Uterus (tissue), 4 donors: ENCODE data around the gene ZDHHC7. TPM values are rescaled to one million over a fixed set of nuclear protein-coding genes. Genes with fewer than 3 reads are reported as not detected.
A peak's percentile ranks its signal among the peaks of the same experiment; 100 is the strongest.

Experiments
- DNase-seq, 2 donors: peaks; one replicate each; pipeline ENCODE4 v3.0.0-alpha.2; 2019 to 2020
- H3K27ac ChIP-seq, 2 donors: fragments of 200-600 bp; sonication (generic); 1 replicate in 1 of 2; 2 replicates in 1 of 2; pipeline ENCODE4 v1.5.1; 2016 to 2018
- H3K27me3 ChIP-seq, 2 donors: fragments of 200-600 bp; sonication (generic); one replicate each; pipeline ENCODE4 v1.5.1; 2018 to 2019; ENCODE audit warnings: control low read depth in 1 of 2
- H3K36me3 ChIP-seq, 2 donors: fragments of 200-600 bp; sonication (generic); one replicate each; pipeline ENCODE4 v1.5.1; 2019; ENCODE audit warnings: control low read depth in 1 of 2
- H3K4me1 ChIP-seq, 2 donors: fragments of 200-600 bp; sonication (generic); one replicate each; pipeline ENCODE4 v1.5.1; 2018 to 2019; ENCODE audit warnings: control low read depth in 1 of 2
- H3K4me3 ChIP-seq, 2 donors: fragments of 200-600 bp; sonication (generic); 1 replicate in 1 of 2; 2 replicates in 1 of 2; pipeline ENCODE4 v1.5.1; 2018 to 2019; ENCODE audit warnings: mild to moderate bottlenecking in 1 of 2
- H3K9me3 ChIP-seq, 2 donors: fragments of 200-600 bp; sonication (generic); one replicate each; pipeline ENCODE4 v1.5.1; 2019; ENCODE audit warnings: control low read depth in 1 of 2
- CTCF ChIP-seq, 4 experiments: fragments of 200-600 bp in 2 of 4; fragments of 450-650 bp in 2 of 4; sonication (generic) in 2 of 4; IDR thresholded peaks; one replicate each; pipeline ENCODE4 v1.5.1; 2016 to 2019; ENCODE audit warnings: antibody characterized with exemption in 4 of 4, mild to moderate bottlenecking in 2 of 4, moderate library complexity in 1 of 4
- POLR2A ChIP-seq, 2 donors: fragments of 450-650 bp; IDR thresholded peaks; one replicate each; pipeline ENCODE4 v1.6.1; 2016; ENCODE audit warnings: antibody characterized with exemption in 2 of 2, mild to moderate bottlenecking in 1 of 2, moderate library complexity in 1 of 2
- intact Hi-C: fragments of 100-400 bp; cut with DNase I; formaldehyde crosslinking; loops from one replicate; pipeline ENCODE4 v1.15.1; 2023; ENCODE audit warnings: low total_unique reads
- total RNA-seq, 4 donors: library from RNA; depleted of rRNA in 3 of 4; stranded (reverse); fragments of >200 nt in 3 of 4; gene quantifications; one replicate each; pipeline versions ENCODE4 v1.1.0 to v1.2.4, GENCODE V29; 2014 to 2023
- donor health status: DM: yes; HTN: yes; CAD: no.

Gene ZDHHC7, protein sequence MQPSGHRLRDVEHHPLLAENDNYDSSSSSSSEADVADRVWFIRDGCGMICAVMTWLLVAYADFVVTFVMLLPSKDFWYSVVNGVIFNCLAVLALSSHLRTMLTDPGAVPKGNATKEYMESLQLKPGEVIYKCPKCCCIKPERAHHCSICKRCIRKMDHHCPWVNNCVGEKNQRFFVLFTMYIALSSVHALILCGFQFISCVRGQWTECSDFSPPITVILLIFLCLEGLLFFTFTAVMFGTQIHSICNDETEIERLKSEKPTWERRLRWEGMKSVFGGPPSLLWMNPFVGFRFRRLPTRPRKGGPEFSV
- 10 to 100 TPM; 16.5 to 50.2 (median 39.1) TPM for total RNA-seq

- no peaks in the 10 kb centered on the region for H3K36me3 ChIP-seq
- intact Hi-C loops, result no loop called here
- peak; percentile 80 to 93 for TF ChIP-seq POLR2A (IDR thresholded peaks at IDR 0.05)
- TF ChIP-seq CTCF (IDR thresholded peaks at IDR 0.05), result peak in 2 of 4 experiments; percentile 25 to 37
- DNase-seq, result peak; percentile 83 to 87
- peak within 1 kb of the TSS; percentile 79 to 95 for H3K4me3 ChIP-seq
- no peaks in the 10 kb centered on the region for H3K27me3 ChIP-seq
- H3K9me3 ChIP-seq, result no peaks in the 10 kb centered on the region
- peak within 1 kb of the TSS; percentile 98 to 100 for H3K27ac ChIP-seq
- peaks cover 3 to 16% of the 10 kb centered on the region in 2 donors for H3K4me1 ChIP-seq
Measured at GRCh38 chr16:85010931-85011845, at the start of gene ZDHHC7. Gene ZDHHC7 (minus strand): TSS chr16:85011535. CDS start chr16:84990618, 20,917 bp downstream.

DNA sequence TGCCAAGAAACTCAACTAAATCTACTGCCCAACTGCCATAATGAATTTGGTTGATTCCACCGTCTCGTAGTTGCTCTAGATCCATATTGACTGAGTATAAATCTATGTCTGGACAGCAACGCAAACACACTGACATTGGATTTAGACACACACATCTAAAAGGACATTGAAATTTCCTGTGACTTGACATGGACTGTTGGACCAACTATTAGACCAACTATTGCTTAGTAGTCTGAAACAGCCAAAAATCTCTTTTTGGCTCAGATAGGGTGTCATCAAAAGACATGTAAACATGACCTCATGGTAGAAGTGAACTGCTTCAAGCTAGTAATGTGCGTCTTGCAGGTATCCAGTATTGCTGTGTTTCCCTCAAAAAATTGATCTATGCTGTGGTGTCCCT, 47.6 kb upstream of the ZDHHC7 start:
- intact Hi-C loops, result no loop called here

GRCh38 chr16:85057948-85058347, 46.6 kb upstream of the ZDHHC7 start:
- Histone ChIP-seq H3K4me1 (peaks cover 0 to 6% of the 10 kb centered on the region in 2 donors), H3K27ac (no peak overlapping the region), H3K36me3 (no peaks in the 10 kb centered on the region), H3K4me3 (no peak overlapping the region), H3K9me3 (no peaks in the 10 kb centered on the region), H3K27me3 (no peaks in the 10 kb centered on the region)
- TF ChIP-seq POLR2A (IDR thresholded peaks at IDR 0.05) (no peak), CTCF (IDR thresholded peaks at IDR 0.05) (no peak)
- intact Hi-C loops, result no loop called here
- no peak for DNase-seq

More for the DNA sequence above, 47.6 kb upstream of the ZDHHC7 start:
- H3K27ac ChIP-seq, result no peak overlapping the region
- DNase-seq, result no peak
- no peak overlapping the region for H3K4me3 ChIP-seq
- no peaks in the 10 kb centered on the region for H3K9me3 ChIP-seq
- no peaks in the 10 kb centered on the region for H3K36me3 ChIP-seq
- TF ChIP-seq CTCF (IDR thresholded peaks at IDR 0.05) (no peak), POLR2A (IDR thresholded peaks at IDR 0.05) (no peak)
- no peaks in the 10 kb centered on the region for H3K27me3 ChIP-seq
- H3K4me1 ChIP-seq, result peaks cover 0 to 6% of the 10 kb centered on the region in 2 donors

GRCh38 chr16:85057212-85057889, 46.0 kb upstream of the ZDHHC7 start:
- H3K4me3 ChIP-seq, result no peak overlapping the region
- no peaks in the 10 kb centered on the region for H3K9me3 ChIP-seq
- no peak overlapping the region for H3K27ac ChIP-seq
- no peaks in the 10 kb centered on the region for H3K36me3 ChIP-seq
- no peak for TF ChIP-seq CTCF (IDR thresholded peaks at IDR 0.05)
- TF ChIP-seq POLR2A (IDR thresholded peaks at IDR 0.05), result no peak
- no peaks in the 10 kb centered on the region for H3K27me3 ChIP-seq
- intact Hi-C loops, result no loop called here
- H3K4me1 ChIP-seq, result peaks cover 0 to 6% of the 10 kb centered on the region in 2 donors
- DNase-seq, result no peak
